NCI-H748 treated with DMSO at 0.1 percent for 48 hours (cell line): Measurements from ENCODE around the gene C1QB.
A peak's percentile ranks its signal among the peaks of the same experiment; 100 is the strongest.

Experiments used
- DNase-seq: peaks from one replicate; lab custom pipeline; 2025; lab: John Stamatoyannopoulos, UW

Gene C1QB, protein sequence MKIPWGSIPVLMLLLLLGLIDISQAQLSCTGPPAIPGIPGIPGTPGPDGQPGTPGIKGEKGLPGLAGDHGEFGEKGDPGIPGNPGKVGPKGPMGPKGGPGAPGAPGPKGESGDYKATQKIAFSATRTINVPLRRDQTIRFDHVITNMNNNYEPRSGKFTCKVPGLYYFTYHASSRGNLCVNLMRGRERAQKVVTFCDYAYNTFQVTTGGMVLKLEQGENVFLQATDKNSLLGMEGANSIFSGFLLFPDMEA

DNA sequence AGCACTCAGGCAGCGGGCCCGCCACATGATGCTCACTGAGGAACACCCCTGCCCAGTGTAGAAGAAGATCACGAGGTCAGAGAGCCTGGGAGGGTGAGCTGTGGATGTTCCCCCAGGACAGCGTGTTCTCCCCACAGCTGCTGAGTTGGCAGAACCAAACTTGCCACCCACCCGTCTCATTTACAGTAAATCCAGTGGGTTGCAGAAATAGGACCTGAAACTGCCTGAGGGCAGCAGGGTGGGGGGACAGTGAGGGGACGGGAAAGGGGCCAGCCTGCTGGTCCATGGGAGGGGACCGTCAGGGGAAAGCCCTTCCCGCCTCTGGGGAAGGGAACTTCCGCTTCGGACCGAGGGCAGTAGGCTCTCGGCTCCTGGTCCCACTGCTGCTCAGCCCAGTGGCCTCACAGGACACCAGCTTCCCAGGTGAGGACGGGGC is at the start of gene C1QB:
Gene C1QB, plus strand, starts transcription at position 356 of the 436 bp plus-strand sequence. CDS start 6,227 bp downstream, outside the sequence.
- no peak for DNase-seq

DNA sequence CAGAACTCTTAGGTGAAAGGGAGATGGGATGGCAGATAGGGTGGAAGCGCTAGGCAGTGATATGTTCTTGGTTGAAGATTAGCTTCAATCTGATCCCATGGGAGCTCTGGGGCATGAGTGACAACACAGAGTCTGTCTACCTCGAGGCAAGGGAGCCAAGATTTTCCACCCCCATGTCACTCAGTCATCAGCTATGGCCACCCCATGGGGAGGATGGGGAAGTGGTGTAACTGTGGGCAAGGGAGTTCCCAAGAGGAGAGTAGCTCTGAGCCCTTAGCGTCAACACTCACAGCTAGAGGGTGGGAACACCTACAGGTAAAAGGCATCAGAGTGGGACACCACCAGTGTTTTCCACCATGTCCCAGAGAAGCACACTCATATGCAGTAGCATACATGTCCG is 46.9 kb upstream of the C1QB start:
- no peak for DNase-seq

- DNase-seq: no peak
These were observed 45.9 kb upstream of the C1QB start for GRCh38 chr1:22607154-22607553.

DNA sequence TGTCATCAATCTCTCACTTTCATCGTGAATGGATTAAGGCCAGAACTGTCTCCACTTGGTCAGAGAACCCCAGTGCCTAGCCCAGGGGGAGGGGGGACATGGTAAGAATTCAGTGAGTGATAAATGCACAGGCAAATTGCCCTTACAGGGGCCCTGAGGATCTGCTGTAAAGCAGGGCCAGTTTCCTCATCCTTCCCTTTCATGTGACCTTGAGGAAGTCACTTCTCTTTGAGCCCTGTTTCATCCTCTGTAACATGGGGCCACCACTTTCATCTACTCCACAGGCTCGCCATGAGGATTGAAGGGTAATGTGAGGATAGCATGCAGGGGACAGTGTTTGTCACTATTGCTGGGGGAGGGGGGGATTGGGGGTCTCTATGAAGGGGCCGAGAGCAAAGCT is 44.7 kb upstream of the C1QB start:
- DNase-seq: no peak

GRCh38 chr1:22609291-22609690 is 43.7 kb upstream of the C1QB start:
- peak; percentile 33 for DNase-seq

GRCh38 chr1:22611530-22611947 is 41.5 kb upstream of the C1QB start:
- no peak for DNase-seq

DNA sequence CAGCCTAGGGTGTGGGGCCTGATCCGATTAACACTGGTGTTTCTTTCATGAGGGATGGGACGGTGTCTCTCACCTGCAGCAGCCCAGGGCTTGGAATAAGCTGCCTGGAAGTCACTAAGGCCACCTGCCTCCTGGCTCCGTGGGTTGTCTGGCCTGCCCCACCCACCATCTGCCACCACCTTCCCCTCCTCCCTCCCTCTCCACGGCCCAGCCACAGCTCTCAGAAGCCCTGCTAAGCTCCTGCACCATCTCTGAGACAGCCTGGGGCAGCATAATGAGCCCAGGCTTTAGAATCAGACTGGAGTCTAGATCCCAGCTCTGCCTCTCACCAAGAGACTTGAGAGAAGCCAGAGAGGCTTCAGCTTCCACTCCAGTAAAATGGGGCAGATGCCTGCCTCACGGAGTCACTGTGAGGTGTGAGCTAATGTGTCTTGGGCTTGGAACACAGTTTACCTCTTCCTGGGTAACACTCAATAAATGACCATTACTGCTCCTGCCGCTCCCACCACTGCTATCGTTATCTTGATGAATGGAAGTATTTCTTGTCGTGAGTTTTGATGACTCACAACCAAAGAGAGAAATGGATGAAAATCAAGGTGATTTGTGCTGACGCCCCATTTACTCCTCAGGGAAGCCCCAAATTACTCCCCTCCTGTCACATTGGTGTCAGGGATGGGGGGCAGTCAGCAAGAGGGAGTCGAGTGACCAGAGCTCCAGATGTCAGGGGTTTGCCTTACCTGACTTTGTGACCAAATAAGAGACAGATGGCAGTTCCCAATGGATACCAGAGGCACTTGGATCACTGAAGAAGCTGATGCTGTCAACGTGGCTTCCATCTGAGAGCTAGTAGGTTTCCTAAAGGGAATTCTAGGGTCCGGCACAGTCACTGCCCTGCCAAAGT is 40.1 kb upstream of the C1QB start:
- peak; percentile 6 for DNase-seq

GRCh38 chr1:22613572-22613918 is 39.5 kb upstream of the C1QB start:
- no peak for DNase-seq

- DNase-seq: no peak
These were observed 39.1 kb upstream of the C1QB start for GRCh38 chr1:22613951-22614350.

- DNase-seq: no peak
These were observed 37.1 kb upstream of the C1QB start for GRCh38 chr1:22615886-22616285.

DNA sequence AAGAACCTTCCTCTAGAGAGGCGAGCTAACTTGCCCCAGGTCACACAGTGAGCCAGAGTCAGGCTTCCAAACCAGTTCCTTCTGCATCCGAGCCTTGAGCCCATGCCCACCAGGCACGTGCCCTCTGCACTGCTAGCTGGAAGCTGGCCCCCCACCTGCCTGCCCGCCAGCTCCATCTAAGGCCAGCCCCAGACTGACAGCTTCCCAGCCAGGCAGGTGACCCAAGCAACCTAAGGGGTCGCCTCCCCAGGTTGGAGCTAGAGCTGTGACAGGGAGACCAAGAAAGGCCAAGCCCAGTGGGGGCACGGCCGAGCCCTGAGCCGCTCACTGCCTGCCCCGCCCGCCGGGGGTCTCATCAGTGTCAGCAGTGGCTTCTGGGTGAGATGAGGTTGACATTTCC is 36.5 kb upstream of the C1QB start:
- no peak for DNase-seq

DNA sequence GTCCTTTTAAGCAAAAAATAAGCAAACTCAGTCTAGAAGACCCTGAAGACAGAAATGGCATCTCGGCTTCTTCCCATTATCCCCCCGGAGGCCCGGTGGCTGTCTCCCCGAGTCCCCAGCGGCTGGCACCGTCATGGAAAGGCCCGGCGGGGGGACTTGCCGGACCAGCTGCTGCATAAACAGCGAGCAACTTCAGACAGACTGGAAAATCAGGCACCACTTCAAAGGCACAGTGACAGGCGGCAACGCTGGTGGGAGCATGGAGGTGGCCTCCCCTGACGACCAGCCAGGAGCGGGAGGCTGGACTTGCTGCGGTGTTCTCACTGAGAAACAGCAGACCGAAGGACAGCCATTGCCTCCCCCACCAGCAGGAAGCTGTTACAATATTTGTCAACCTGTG is 35.0 kb upstream of the C1QB start:
- no peak for DNase-seq

- DNase-seq: no peak
These were observed 33.8 kb upstream of the C1QB start for GRCh38 chr1:22619252-22619651.

GRCh38 chr1:22619798-22620197 is 33.2 kb upstream of the C1QB start:
- DNase-seq: no peak

GRCh38 chr1:22621761-22622160 is 31.3 kb upstream of the C1QB start:
- no peak for DNase-seq

DNA sequence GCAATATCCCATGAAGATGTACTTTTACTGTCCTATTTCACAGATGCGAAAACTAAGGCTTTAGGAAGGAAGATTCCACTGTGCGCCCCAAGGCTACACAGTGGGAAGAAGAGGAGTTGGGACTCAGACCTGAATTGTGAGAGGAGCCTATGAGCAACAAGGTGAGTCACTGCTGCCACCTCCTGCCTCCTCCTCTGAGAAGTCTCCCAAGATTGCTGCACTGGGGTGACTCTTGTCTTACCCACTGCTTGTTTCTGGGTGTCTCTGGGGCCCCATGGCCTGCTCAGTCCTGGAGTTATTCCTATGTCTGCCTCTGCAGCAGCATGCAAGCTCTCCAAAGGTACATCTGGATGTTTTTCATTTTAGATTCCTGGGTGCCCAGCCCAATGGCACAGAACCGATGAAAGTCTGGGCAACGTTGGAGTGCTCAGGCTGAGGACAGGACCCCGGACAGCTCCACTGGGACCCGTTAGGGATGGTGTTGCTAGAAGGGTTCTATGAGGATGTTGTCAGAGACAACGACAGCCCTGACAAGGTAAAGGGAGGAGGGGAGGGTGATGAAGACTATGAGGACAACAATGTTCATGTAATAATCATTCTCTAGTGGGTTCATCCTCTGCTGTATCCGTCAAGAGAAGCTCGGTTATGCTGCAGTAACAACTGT is 27.6 kb upstream of the C1QB start:
- DNase-seq: no peak

DNA sequence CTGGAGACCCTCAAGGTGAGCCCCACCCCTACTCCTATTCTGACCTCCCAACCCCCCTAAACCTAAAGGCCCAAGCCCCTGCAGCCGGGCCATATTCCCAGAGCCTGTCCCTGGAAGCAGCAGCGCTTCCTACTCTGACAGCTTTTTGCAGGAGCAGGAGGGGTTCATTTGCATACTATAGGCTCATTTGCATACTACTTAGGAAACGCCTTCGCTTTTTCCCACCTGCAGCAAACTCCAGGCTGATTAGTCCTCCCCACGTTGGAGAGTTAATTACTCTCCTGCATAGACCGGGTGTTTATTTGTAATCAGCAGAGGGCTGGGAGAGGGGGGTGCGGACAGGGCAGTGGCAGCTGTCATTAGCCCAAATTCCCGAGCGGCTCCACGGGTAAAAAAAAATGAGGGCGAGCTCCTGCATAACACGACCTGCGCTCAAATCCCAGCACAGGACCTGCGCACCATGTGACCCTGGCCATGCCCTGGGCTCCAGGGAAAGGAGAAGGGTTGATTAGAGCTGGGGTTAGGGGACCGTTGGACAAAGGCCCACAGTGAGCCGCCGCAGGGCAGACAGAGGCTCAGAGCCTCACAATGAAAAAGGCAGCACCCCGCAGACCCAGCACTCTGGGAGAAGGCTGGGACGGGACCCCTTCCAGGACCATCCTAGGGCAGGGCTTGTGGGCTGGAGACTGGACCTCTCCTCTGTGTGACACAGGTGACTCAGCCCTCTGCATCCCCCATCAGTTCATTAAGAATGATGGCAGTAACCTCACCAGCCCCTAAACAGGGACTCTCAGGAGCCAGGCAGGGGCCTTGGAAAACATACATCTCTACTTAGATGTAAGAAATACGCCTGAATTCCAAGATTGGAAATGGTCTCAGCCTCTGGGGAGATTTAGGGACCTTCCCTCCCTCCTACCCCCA is 26.5 kb upstream of the C1QB start:
- DNase-seq: no peak

- no peak for DNase-seq
These were observed 25.7 kb upstream of the C1QB start for GRCh38 chr1:22627331-22627730.

- no peak for DNase-seq
These were observed 24.2 kb upstream of the C1QB start for GRCh38 chr1:22628698-22629444.

- DNase-seq: no peak
These were observed 23.1 kb upstream of the C1QB start for GRCh38 chr1:22629886-22630285.
